Endothelial cell of umbilical vein (primary cell): ENCODE results near the gene IRS1. TPM values are rescaled to one million over a fixed set of nuclear protein-coding genes. Genes with fewer than 3 reads are reported as not detected.

Experiments used
- BruUV-seq: library from RNA; stranded (reverse); fragments of 400-500 nt; replicated peaks from 2 replicates; lab custom pipeline; 2021; lab: Mats Ljungman, UMichigan
- CTCF ChIA-PET: fragments of 300-600, 350-600 bp; sonication (Branson Sonifier 250); formaldehyde crosslinking; loops from one replicate; lab custom pipeline; 2021; ENCODE audit warnings: antibody characterized with exemption, inconsistent platforms; lab: Charles Lee
- POLR2A ChIA-PET: fragments of 300-600, 350-600 bp; sonication (Branson Sonifier 250); formaldehyde crosslinking; loops from one replicate; lab custom pipeline; 2021; ENCODE audit warnings: antibody characterized with exemption, inconsistent platforms; lab: Charles Lee
- DNase-seq: peaks from one replicate; pipeline ENCODE4 v3.0.0-alpha.2; 2011; ENCODE audit warnings: low read depth, low spot score
- FAIRE-seq: peaks from 2 replicates; lab custom pipeline; 2011; peaks lifted over from hg19 to GRCh38; lab: Jason Lieb, UNC
- H2AFZ ChIP-seq: 2 replicates; pipeline ENCODE4 v1.6.0; 2012; ENCODE audit warnings: low read depth, low read length, control low read depth, inconsistent platforms
- H3K27ac ChIP-seq: 2 replicates; pipeline ENCODE4 v1.5.1; 2011; ENCODE audit warnings: low read depth, mild to moderate bottlenecking, control low read depth, low read length, moderate library complexity; ENCODE audit not compliant: insufficient read depth
- H3K27me3 ChIP-seq, 2 experiments: 2 replicates each; pipeline versions ENCODE4 v1.6.0 to v1.6.1; 2011; ENCODE audit warnings: low read length in 2 of 2, mixed read lengths in 1 of 2; ENCODE audit not compliant: control insufficient read depth in 2 of 2, insufficient read depth in 2 of 2
- H3K36me3 ChIP-seq, 2 experiments: 2 replicates in 1 of 2; 3 replicates in 1 of 2; pipeline ENCODE4 v1.5.1; 2011; ENCODE audit warnings: low read length in 2 of 2, mild to moderate bottlenecking in 1 of 2, moderate library complexity in 1 of 2; ENCODE audit not compliant: control insufficient read depth in 2 of 2, insufficient read depth in 2 of 2; ENCODE audit errors: extremely low read depth in 1 of 2
- H3K4me1 ChIP-seq: 3 replicates; pipeline ENCODE4 v1.5.1; 2011; ENCODE audit warnings: mild to moderate bottlenecking, low read length; ENCODE audit not compliant: control insufficient read depth, insufficient read depth; ENCODE audit errors: extremely low read depth
- H3K4me2 ChIP-seq: 2 replicates; pipeline ENCODE4 v1.6.1; 2011; ENCODE audit warnings: low read length, control low read depth, mixed read lengths; ENCODE audit not compliant: insufficient read depth
- H3K4me3 ChIP-seq, 3 experiments: fragments of 200-600 bp in 1 of 3; sonication (generic), shearing (Covaris generic) in 1 of 3; replicated peaks in 1 of 3; 2 replicates each; pipeline ENCODE4 v1.5.1; 2011 to 2016; ENCODE audit warnings: control low read depth in 3 of 3, low read length in 3 of 3, mild to moderate bottlenecking in 2 of 3, inconsistent platforms in 1 of 3, low read depth in 1 of 3, moderate library complexity in 1 of 3; ENCODE audit not compliant: insufficient read depth in 1 of 3
- H3K79me2 ChIP-seq: 2 replicates; pipeline ENCODE4 v1.6.0; 2012; ENCODE audit warnings: low read length, inconsistent platforms; ENCODE audit not compliant: control insufficient read depth, insufficient read depth
- H3K9ac ChIP-seq: replicated peaks from 2 replicates; pipeline ENCODE3; 2011; ENCODE audit warnings: low read length, control low read depth; ENCODE audit not compliant: insufficient read depth; ENCODE audit errors: extremely low read depth
- H3K9me1 ChIP-seq: replicated peaks from 3 replicates; pipeline ENCODE4 v1.6.0; 2011; ENCODE audit warnings: mild to moderate bottlenecking, low read length; ENCODE audit not compliant: control insufficient read depth, insufficient read depth; ENCODE audit errors: extremely low read depth
- H3K9me3 ChIP-seq: replicated peaks from 2 replicates; pipeline ENCODE4 v1.5.1; 2012; ENCODE audit warnings: low read length, inconsistent platforms; ENCODE audit not compliant: control insufficient read depth, insufficient read depth
- H4K20me1 ChIP-seq: replicated peaks from 2 replicates; pipeline ENCODE3; 2011; ENCODE audit warnings: mild to moderate bottlenecking, low read length; ENCODE audit not compliant: control insufficient read depth, insufficient read depth; ENCODE audit errors: extremely low read depth
- CTCF ChIP-seq, 2 donors: IDR thresholded peaks; 1 replicate in 1 of 2; 2 replicates in 1 of 2; pipeline ENCODE4 v1.5.1; 2011; ENCODE audit warnings: low read length in 2 of 2, mild to moderate bottlenecking in 2 of 2, moderate library complexity in 2 of 2, control low read depth in 1 of 2, inconsistent platforms in 1 of 2, low read depth in 1 of 2; ENCODE audit not compliant: insufficient read depth in 1 of 2; ENCODE audit errors: extremely low read depth in 1 of 2
- EZH2 ChIP-seq: IDR thresholded peaks from 2 replicates; pipeline ENCODE4 v1.6.1; 2012; ENCODE audit warnings: borderline replicate concordance, low read depth, mild to moderate bottlenecking, moderate library complexity, low read length, inconsistent platforms; ENCODE audit not compliant: severe bottlenecking
- FOS ChIP-seq: IDR thresholded peaks from 2 replicates; pipeline ENCODE4 v1.6.1; 2011; ENCODE audit warnings: mild to moderate bottlenecking, low read length, moderate library complexity, borderline replicate concordance; ENCODE audit not compliant: insufficient read depth
- GATA2 ChIP-seq: IDR thresholded peaks from 2 replicates; pipeline ENCODE4 v1.7.0; 2011; ENCODE audit warnings: low read depth, mild to moderate bottlenecking, moderate library complexity, mixed read lengths, low read length; ENCODE audit not compliant: insufficient read length, insufficient read depth
- JUN ChIP-seq: IDR thresholded peaks from 2 replicates; pipeline ENCODE4 v1.6.1; 2011; ENCODE audit warnings: borderline replicate concordance, low read depth; ENCODE audit not compliant: insufficient read length, insufficient read depth
- MYC ChIP-seq: IDR thresholded peaks from one replicate; pipeline ENCODE4 v1.6.1; 2011; ENCODE audit warnings: mild to moderate bottlenecking, low read depth, low read length
- POLR2A ChIP-seq: IDR thresholded peaks from 2 replicates; pipeline ENCODE4 v1.6.1; 2012; ENCODE audit warnings: low read depth, mild to moderate bottlenecking, control low read depth, low read length
- POLR2AphosphoS5 ChIP-seq: IDR thresholded peaks from 2 replicates; pipeline ENCODE4 v1.6.1; 2012; ENCODE audit warnings: low read depth, mild to moderate bottlenecking, control low read depth, low read length, moderate library complexity; ENCODE audit not compliant: insufficient read depth
- dilution Hi-C: fragments of 300-500 bp; cut with MboI; formaldehyde crosslinking; loops from one replicate; pipeline ENCODE4 v1.15.0; 2019; ENCODE audit warnings: low sequenced_read_pairs; ENCODE audit not compliant: extremely low pct_ligation_motif_present
- intact Hi-C: fragments of 100-400 bp; cut with micrococcal nuclease; formaldehyde crosslinking; loops from one replicate; pipeline ENCODE4 v1.10.0; 2022
- polyA plus RNA-seq, 4 experiments: library from polyadenylated mRNA; depleted of rRNA in 3 of 4; stranded (reverse) in 3 of 4; unstranded in 1 of 4; fragments of >200 nt; gene quantifications; 2 replicates each; pipeline versions ENCODE4 v1.2.1 to v1.2.3, GENCODE V29; 2011 to 2012; ENCODE audit warnings: missing spikeins in 1 of 4
- total RNA-seq: library from RNA; stranded (reverse); gene quantifications from 2 replicates; pipeline ENCODE4 v1.2.3, GENCODE V29; 2021
- TF ChIP-seq, protein P1 (sequence below): IDR thresholded peaks from 2 replicates; pipeline ENCODE4 v1.6.1; 2011; ENCODE audit not compliant: insufficient read depth, insufficient read length

IRS1 gene
- total and polyA plus RNA-seq, 2 donors (not counting 3 experiments of a cell fraction or from before 2014, with no cell fraction given): 0.10 to 0.11 TPM

- FAIRE-seq (no peak), DNase-seq (no peak)
- no peaks in the 10 kb centered on the region for H3K36me3 ChIP-seq
- no peak overlapping the region for H3K9ac ChIP-seq
- TF ChIP-seq MYC (no peak), POLR2AphosphoS5 (no peak), JUN (no peak), EZH2 (no peak), POLR2A (no peak), FOS (no peak), CTCF (IDR thresholded peaks at IDR 0.05; ENCODE audit: extremely low read depth in 1 of 2, insufficient read depth in 1 of 2, low read depth in 1 of 2, low read length in 2 of 2) (no peak), GATA2 (no peak)
- TF ChIP-seq, protein P1, sequence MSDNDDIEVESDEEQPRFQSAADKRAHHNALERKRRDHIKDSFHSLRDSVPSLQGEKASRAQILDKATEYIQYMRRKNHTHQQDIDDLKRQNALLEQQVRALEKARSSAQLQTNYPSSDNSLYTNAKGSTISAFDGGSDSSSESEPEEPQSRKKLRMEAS: no peak
- H3K27ac ChIP-seq: no peak overlapping the region
- dilution Hi-C loops (no loop called here), intact Hi-C loops (no loop called here)
- BruUV-seq: no TSS peak
- H2AFZ ChIP-seq: no peak overlapping the region
- H3K79me2 ChIP-seq: no peaks in the 10 kb centered on the region
- H3K4me3 ChIP-seq: no peak overlapping the region
- H3K9me1 ChIP-seq: no peaks in the 10 kb centered on the region
- H3K9me3 ChIP-seq: no peaks in the 10 kb centered on the region
- no peaks in the 10 kb centered on the region for H4K20me1 ChIP-seq
- ChIA-PET CTCF (no interaction called here), POLR2A (no interaction called here)
- no peak overlapping the region for H3K4me2 ChIP-seq
- no peaks in the 10 kb centered on the region for H3K27me3 ChIP-seq
- H3K4me1 ChIP-seq: no peaks in the 10 kb centered on the region
These were observed 84.2 kb downstream of the IRS1 start for GRCh38 chr2:226715347-226715990.
